ENCODE data around the gene FAM222B. TPM values are rescaled to one million over a fixed set of nuclear protein-coding genes. Genes with fewer than 3 reads are reported as not detected.
A peak's percentile ranks its signal among the peaks of the same experiment; 100 is the strongest.

The FAM222B gene
- polyA plus RNA-seq, 1 experiment, result 8.3 TPM

DNA sequence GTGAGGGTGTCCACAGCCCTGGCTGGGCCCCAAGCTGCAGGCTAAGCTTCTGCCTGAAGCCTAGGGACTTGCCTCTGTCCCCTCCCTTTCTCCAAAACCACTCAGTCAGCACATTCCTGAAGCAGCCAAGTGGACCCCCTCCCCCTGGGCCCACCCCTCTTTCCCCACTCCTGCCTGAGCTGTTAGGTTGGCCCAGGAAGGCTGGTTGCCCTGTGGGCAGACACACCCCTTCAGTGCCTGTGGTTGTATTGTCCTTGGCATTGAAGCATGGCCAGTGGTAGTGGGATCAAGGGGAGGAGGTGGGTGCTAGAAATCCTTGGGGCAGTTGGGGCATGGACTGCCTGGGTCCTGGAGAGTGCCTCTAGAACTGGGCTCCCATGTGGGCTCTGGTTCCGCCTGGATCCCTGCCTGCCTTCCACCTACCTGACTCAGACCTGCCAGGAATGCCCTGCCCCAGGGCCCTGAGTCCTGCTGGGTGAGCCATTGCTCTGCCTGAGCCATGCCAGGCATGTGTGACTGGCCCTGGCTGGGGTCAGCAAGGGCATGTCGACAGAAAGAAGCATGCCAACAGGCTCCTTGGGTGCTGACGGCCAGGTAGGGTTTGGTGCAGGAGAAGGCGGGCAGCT, 96.7 kb downstream of the FAM222B start:
- ChIA-PET CTCF (interaction anchor here (0.6 to 15.1 kb wide), 4 partner anchors 18 to 99 kb away, joined by 3 to 193 read pairs (median 6); partner anchors contain the start of genes NEK8 and TLCD1), POLR2A (interaction anchor here (1.5 to 6.6 kb wide), 3 partner anchors 19 to 206 kb away, joined by 5 to 93 read pairs (median 8); partner anchors contain the start of genes NEK8, RPL23A and TLCD1)
- no peak for DNase-seq (ENCODE audit: low read depth, low spot score)
- TF ChIP-seq, protein P1, sequence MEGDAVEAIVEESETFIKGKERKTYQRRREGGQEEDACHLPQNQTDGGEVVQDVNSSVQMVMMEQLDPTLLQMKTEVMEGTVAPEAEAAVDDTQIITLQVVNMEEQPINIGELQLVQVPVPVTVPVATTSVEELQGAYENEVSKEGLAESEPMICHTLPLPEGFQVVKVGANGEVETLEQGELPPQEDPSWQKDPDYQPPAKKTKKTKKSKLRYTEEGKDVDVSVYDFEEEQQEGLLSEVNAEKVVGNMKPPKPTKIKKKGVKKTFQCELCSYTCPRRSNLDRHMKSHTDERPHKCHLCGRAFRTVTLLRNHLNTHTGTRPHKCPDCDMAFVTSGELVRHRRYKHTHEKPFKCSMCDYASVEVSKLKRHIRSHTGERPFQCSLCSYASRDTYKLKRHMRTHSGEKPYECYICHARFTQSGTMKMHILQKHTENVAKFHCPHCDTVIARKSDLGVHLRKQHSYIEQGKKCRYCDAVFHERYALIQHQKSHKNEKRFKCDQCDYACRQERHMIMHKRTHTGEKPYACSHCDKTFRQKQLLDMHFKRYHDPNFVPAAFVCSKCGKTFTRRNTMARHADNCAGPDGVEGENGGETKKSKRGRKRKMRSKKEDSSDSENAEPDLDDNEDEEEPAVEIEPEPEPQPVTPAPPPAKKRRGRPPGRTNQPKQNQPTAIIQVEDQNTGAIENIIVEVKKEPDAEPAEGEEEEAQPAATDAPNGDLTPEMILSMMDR (IDR thresholded peaks at IDR 0.05; ENCODE audit: low read depth, low read length), result no peak
- H3K9me3 ChIP-seq (ENCODE audit: control insufficient read depth, insufficient read depth, low read length), result no peaks in the 10 kb centered on the region; the same call in 1 of the 2 replicates
- peak overlapping the region; percentile 88 for H3K4me3 ChIP-seq (ENCODE audit: low read depth, low read length)
- H3K27ac ChIP-seq (ENCODE audit: low read depth, low read length), result peak overlapping the region; percentile 21
- H3K27me3 ChIP-seq (ENCODE audit: control insufficient read depth, insufficient read depth, low read length), result no peaks in the 10 kb centered on the region

DNA sequence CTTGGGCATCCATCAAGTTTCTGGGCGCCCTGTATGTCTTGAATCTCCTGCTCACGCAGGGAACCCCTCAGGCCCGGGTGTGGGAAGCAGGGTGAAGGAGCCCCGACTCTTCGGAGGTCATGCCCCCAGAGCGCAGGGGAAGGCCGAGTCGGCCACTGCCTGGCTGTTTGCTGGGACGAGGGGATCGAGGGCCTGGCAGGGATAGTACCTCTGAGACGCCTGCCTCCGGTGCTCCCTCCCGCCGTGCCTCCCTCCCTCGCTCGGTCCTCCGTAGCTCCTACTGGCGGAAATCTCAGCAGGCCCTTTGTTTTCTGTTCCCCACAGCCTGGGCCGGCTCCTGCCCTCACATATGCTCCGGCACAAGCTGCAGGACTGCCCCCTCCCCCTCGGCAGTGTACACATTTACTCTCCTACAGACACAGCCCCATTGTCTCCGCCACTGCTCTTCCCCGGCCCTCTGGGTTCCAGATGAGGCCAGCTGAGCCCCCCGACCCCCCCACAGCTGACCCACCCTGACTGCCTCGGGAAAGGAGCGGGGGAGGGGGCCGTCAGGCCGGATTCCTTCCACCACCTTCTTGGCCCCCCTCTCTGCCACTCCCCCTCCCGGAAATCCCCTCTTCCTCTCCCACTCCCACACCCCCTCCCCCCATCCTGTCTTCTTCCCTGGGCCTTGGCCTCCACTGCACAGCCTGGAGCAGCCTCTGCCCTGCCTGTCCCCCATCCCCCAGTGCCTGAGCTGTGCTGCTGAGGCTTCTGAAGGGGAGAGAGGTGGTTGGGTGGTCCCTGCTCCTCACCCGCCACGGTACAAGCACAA, 97.4 kb downstream of the FAM222B start:
- ChIA-PET CTCF (interaction anchor here (2.3 to 15.1 kb wide), 2 partner anchors 18 to 19 kb away, joined by 7 to 193 read pairs; partner anchors contain the start of genes NEK8 and TLCD1), POLR2A (interaction anchor here (1.4 to 6.6 kb wide), 4 partner anchors 18 to 207 kb away, joined by 5 to 93 read pairs (median 6); partner anchors contain the start of genes NEK8, PROCA1, RPL23A and TLCD1)
- H3K27ac ChIP-seq (ENCODE audit: low read depth, low read length), result peak overlapping the region; percentile 90
- H3K4me3 ChIP-seq (ENCODE audit: low read depth, low read length), result peak overlapping the region; percentile 88
- DNase-seq (ENCODE audit: low read depth, low spot score), result no peak
- H3K27me3 ChIP-seq (ENCODE audit: control insufficient read depth, insufficient read depth, low read length), result no peaks in the 10 kb centered on the region
- H3K9me3 ChIP-seq (ENCODE audit: control insufficient read depth, insufficient read depth, low read length), result peaks cover 3% of the 10 kb centered on the region; the same call in 1 of the 2 replicates
- TF ChIP-seq, protein P1 (IDR thresholded peaks at IDR 0.05; ENCODE audit: low read depth, low read length), result no peak

DNA sequence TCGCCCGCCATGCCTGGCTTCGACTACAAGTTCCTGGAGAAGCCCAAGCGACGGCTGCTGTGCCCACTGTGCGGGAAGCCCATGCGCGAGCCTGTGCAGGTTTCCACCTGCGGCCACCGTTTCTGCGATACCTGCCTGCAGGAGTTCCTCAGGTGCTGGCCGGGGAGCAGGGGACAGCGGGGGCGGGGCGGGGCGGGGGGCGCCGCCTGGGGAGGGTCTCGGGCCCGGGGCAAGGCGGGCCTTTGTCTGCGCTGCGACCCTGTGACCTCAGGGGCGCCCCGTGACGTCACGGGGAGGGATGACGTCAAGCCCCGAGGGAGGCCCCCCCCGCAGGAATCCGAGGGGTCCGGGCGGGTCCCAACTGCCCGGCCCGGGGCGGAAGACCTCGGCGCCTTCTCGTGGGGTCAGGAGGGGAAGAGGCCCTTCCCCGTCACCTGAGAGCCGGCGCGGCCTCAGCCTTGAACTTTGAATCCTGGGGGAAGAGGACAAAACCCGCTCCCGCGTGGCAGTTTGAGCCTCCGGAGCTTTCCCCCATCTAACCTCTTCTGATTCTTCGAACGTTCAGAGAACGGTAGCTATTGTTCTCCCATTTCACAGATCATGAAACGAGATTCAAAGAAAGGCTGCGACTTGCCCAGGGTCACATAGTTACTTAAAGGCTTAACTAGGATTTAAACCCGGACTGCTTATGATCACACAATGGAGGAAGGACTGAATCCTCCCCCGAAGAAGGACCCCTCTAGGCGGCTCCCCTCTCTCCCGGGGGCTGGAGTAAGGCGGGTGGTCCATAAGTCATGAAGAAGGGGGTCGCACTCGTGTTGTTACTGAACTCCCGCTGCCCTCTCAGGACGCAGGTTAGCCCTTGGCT, 98.3 kb downstream of the FAM222B start:
- no peak for DNase-seq (ENCODE audit: low read depth, low spot score)
- CTCF ChIA-PET, result interaction anchor here (2.3 to 15.1 kb wide), 2 partner anchors 17 to 19 kb away, joined by 7 to 193 read pairs; partner anchors contain the start of genes NEK8 and TLCD1
- peaks cover 4% of the 10 kb centered on the region; the same call in 1 of the 2 replicates for H3K9me3 ChIP-seq (ENCODE audit: control insufficient read depth, insufficient read depth, low read length)
- TF ChIP-seq, protein P1 (IDR thresholded peaks at IDR 0.05; ENCODE audit: low read depth, low read length), result no peak
- H3K4me3 ChIP-seq (ENCODE audit: low read depth, low read length), result peak overlapping the region; percentile 88
- POLR2A ChIA-PET, result interaction anchor here (1.3 to 6.6 kb wide), 5 partner anchors 17 to 33 kb away, joined by 4 to 93 read pairs (median 5); partner anchors contain the start of genes NEK8, PROCA1, RPL23A and TLCD1
- peak overlapping the region; percentile 90 for H3K27ac ChIP-seq (ENCODE audit: low read depth, low read length)
- H3K27me3 ChIP-seq (ENCODE audit: control insufficient read depth, insufficient read depth, low read length), result no peaks in the 10 kb centered on the region

DNA sequence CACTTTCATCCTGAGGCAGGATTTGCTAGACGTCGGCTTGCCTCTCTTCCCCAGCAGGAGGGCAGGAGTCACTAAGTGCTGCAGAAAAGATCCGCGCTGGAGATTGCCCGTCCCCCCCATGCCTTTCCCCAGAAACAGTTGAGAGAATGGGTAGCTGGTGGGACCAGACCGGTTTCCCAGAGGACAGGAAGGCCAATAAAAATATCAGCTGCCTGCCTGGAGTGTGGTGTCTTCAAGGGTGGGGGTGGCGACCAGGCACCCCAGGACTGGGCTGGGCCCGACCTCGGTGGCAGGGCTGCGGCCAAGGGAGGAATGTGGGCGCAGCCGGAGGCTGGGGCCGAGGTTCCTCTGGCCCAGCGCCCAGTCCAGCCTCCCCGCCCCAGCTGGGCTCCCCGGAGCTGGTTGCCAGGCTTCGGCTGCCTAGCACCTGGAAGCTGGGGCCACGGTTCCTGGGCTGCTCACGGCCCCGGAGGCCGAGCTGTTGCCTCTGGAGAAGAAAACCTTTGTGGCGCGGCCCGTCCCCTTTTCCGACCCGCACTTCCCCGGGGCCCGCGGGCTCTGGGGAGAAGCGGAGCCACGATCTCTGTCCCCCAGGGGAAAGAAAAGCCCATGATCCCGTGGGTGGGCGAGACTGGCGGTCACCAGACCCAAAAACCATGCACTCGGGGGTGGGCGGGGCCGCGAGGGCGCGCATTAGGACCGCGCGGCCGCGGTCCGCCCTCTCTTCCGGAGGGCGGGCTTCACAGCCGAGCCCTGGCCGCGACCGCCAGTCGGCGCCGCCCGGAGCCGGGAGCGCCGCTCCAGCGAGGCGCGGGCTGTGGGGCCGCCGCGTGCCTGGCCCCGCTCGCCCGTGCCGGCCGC, 99.1 kb downstream of the FAM222B start, which contains the start of gene TRAF4:
TRAF4 (plus strand) TSS at position 769 of the 861 bp plus-strand sequence. CDS start 102 bp downstream, outside the sequence.
- CTCF ChIA-PET, result interaction anchor here (0.5 to 15.1 kb wide), 4 partner anchors 16 to 31 kb away, joined by 3 to 193 read pairs (median 4); partner anchors contain the start of genes NEK8 and TLCD1
- POLR2A ChIA-PET, result interaction anchor here (1.3 to 6.6 kb wide), 3 partner anchors 16 to 24 kb away, joined by 4 to 93 read pairs (median 5); partner anchors contain the start of genes NEK8, RPL23A and TLCD1
- TF ChIP-seq, protein P1 (IDR thresholded peaks at IDR 0.05; ENCODE audit: low read depth, low read length), result 0 out of 2 replicates have a peak, but pooled peaks have one; percentile 5
- no peaks in the 10 kb centered on the region for H3K27me3 ChIP-seq (ENCODE audit: control insufficient read depth, insufficient read depth, low read length)
- H3K9me3 ChIP-seq (ENCODE audit: control insufficient read depth, insufficient read depth, low read length), result peaks cover 4% of the 10 kb centered on the region; the same call in 1 of the 2 replicates
- H3K4me3 ChIP-seq (ENCODE audit: low read depth, low read length), result peak within 1 kb of the TSS; percentile 88
- no peak for DNase-seq (ENCODE audit: low read depth, low spot score)
- peak within 1 kb of the TSS; percentile 95 for H3K27ac ChIP-seq (ENCODE audit: low read depth, low read length)
